H1 (cell line): ENCODE results near the gene CHAT. TPM values are rescaled to one million over a fixed set of nuclear protein-coding genes. Genes with fewer than 3 reads are reported as not detected.

Source experiments
- JUN ChIP-seq: IDR thresholded peaks from 2 replicates; pipeline ENCODE4 v1.6.1; 2011; ENCODE audit warnings: low read depth, mild to moderate bottlenecking, improper control_type of control experiment, low read length
- KDM5A ChIP-seq: fragments of 200-600 bp; IDR thresholded peaks from 2 replicates; pipeline ENCODE4 v1.7.1; 2012; ENCODE audit warnings: mild to moderate bottlenecking, low read length, inconsistent platforms, mixed read lengths
- NRF1 ChIP-seq: IDR thresholded peaks from 2 replicates; pipeline ENCODE4 v1.6.1; 2011; ENCODE audit warnings: mild to moderate bottlenecking, low read depth, low read length, improper control_type of control experiment
- RBBP5 ChIP-seq: IDR thresholded peaks from 2 replicates; pipeline ENCODE4 v1.7.1; 2012; ENCODE audit warnings: low read depth, mild to moderate bottlenecking, inconsistent platforms, low read length, moderate library complexity, borderline replicate concordance
- SP2 ChIP-seq: IDR thresholded peaks from 2 replicates; pipeline ENCODE4 v1.6.1; 2012; ENCODE audit warnings: mild to moderate bottlenecking, low read length, inconsistent platforms
- TCF12 ChIP-seq: IDR thresholded peaks from 2 replicates; pipeline ENCODE4 v1.6.1; 2011; ENCODE audit warnings: low read depth, mild to moderate bottlenecking, low read length
- TEAD4 ChIP-seq: IDR thresholded peaks from 2 replicates; pipeline ENCODE4 v1.6.1; 2012; ENCODE audit warnings: low read depth, low read length, inconsistent platforms, mixed read lengths
- polyA plus RNA-seq, 7 experiments: library from polyadenylated mRNA; depleted of rRNA in 3 of 7; stranded (reverse) in 5 of 7; unstranded in 2 of 7; fragments of >200 nt in 5 of 7; fragments of 200-250 nt in 2 of 7; gene quantifications; 1 replicate in 5 of 7; 2 replicates in 1 of 7; 4 replicates in 1 of 7; pipeline versions ENCODE4 v1.2.1 to v1.2.3, GENCODE V29; 2011 to 2013; ENCODE audit warnings: missing spikeins in 2 of 7, mixed read lengths in 2 of 7
- total RNA-seq: library from RNA; stranded (reverse); fragmentation: NEBNext Ultra II Directional; extraction: Animal tissue kit (Norgen Biotek cat#: 25700); gene quantifications from 2 replicates; pipeline ENCODE4 v1.2.1, GENCODE V29; 2021

Gene CHAT
- total and polyA plus RNA-seq, 2 of the 8 experiments (the other 6 are each of a cell fraction or from before 2014, with no cell fraction given) = not detected

DNA sequence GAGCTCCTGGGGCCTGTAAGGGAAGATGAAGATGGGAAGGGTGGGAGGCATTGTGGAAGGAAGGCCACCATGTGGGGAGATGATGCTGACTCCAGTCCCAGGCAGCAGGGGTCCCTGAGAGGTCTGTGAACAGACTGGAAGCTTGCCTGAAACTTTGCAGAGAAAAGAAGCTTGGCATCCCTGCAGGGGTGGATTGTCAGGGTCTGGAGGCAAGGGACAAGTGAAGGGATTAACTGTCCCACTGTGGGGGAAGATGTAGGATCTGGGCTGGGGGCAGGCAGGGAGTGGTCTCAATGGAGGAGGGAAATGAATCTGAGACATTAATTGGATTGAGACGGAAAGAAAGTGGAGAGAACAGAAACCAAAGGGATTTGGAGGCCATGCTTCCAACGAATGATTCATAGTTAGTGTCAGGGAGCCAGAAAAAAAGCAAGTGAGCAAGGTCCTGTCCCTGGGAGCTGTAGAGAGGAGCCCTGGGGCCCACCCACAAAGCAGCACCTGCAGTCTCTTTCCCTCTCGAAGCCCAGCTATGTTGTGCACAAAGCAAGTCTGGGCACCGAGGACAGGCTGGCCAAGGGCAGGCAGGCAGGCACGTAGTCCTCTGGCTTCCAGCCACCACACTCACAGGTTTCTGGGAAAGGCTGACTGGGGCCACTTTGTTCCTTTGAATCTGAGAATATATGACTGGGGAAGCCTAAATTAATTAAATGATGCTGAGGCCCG is 8.5 kb upstream of the CHAT start (continued):
- TF ChIP-seq SP2 (no peak), KDM5A (no peak), TEAD4 (no peak), RBBP5 (no peak), JUN (no peak), TCF12 (no peak), NRF1 (no peak)
